H9 (cell line): Measurements from ENCODE around the gene TTC28. TPM values are rescaled to one million over a fixed set of nuclear protein-coding genes. Genes with fewer than 3 reads are reported as not detected.

Source experiments
- DNase-seq: peaks from one replicate; pipeline ENCODE4 v3.0.0-alpha.2; 2017
- H2AFZ ChIP-seq: one replicate; pipeline ENCODE4 v1.6.1; 2013; ENCODE audit warnings: mild to moderate bottlenecking, low read length, control low read depth, moderate library complexity
- H2AK5ac ChIP-seq: 2 replicates; pipeline ENCODE4 v1.6.1; 2013; ENCODE audit warnings: low read length, control low read depth, mixed read lengths; ENCODE audit not compliant: insufficient read length
- H2BK120ac ChIP-seq: one replicate; pipeline ENCODE4 v1.6.1; 2013; ENCODE audit warnings: low read depth, mild to moderate bottlenecking, low read length, control low read depth, inconsistent platforms; ENCODE audit not compliant: poor library complexity, severe bottlenecking
- H2BK12ac ChIP-seq: 2 replicates; pipeline ENCODE4 v1.6.1; 2013; ENCODE audit warnings: low read length, control low read depth, mixed read lengths, low read depth; ENCODE audit not compliant: insufficient read length
- H2BK15ac ChIP-seq: 2 replicates; pipeline ENCODE4 v1.6.1; 2013; ENCODE audit warnings: low read depth, low read length, control low read depth
- H2BK20ac ChIP-seq: one replicate; pipeline ENCODE4 v1.6.1; 2013; ENCODE audit warnings: low read depth, mild to moderate bottlenecking, low read length, control low read depth, inconsistent platforms; ENCODE audit not compliant: poor library complexity, severe bottlenecking
- H2BK5ac ChIP-seq: 2 replicates; pipeline ENCODE4 v1.6.1; 2013; ENCODE audit warnings: low read length, control low read depth, mixed read lengths; ENCODE audit not compliant: insufficient read length
- H3K14ac ChIP-seq: 2 replicates; pipeline ENCODE4 v1.6.1; 2013; ENCODE audit warnings: low read length, control low read depth; ENCODE audit not compliant: insufficient read depth
- H3K18ac ChIP-seq: 2 replicates; pipeline ENCODE4 v1.6.1; 2013; ENCODE audit warnings: low read depth, mild to moderate bottlenecking, mixed read lengths, low read length, control low read depth; ENCODE audit not compliant: insufficient read length
- H3K23ac ChIP-seq: 2 replicates; pipeline ENCODE4 v1.6.1; 2013; ENCODE audit warnings: low read length, control low read depth, mixed read lengths, low read depth; ENCODE audit not compliant: insufficient read length
- H3K23me2 ChIP-seq: 2 replicates; pipeline ENCODE4 v1.6.1; 2013; ENCODE audit warnings: low read depth, mild to moderate bottlenecking, mixed read lengths, low read length, control low read depth; ENCODE audit not compliant: insufficient read length, poor library complexity, severe bottlenecking
- H3K27ac ChIP-seq: 2 replicates; pipeline ENCODE4 v1.5.1; 2013; ENCODE audit warnings: low read length, control low read depth, mixed read lengths, low read depth; ENCODE audit not compliant: insufficient read length
- H3K27me3 ChIP-seq: 2 replicates; pipeline ENCODE4 v1.6.1; 2013; ENCODE audit warnings: low read length, control low read depth, inconsistent platforms; ENCODE audit not compliant: insufficient read depth
- H3K4ac ChIP-seq: 2 replicates; pipeline ENCODE4 v1.6.1; 2013; ENCODE audit warnings: low read depth, mild to moderate bottlenecking, control low read depth, inconsistent platforms, low read length, moderate library complexity
- H3K4me1 ChIP-seq: 2 replicates; pipeline ENCODE4 v1.6.1; 2013; ENCODE audit warnings: low read length, control low read depth, inconsistent platforms; ENCODE audit not compliant: insufficient read depth
- H3K4me2 ChIP-seq: 2 replicates; pipeline ENCODE4 v1.6.1; 2013; ENCODE audit warnings: low read length, control low read depth, mixed read lengths; ENCODE audit not compliant: insufficient read length, insufficient read depth
- H3K56ac ChIP-seq: 2 replicates; pipeline ENCODE4 v1.6.1; 2013; ENCODE audit warnings: low read depth, mild to moderate bottlenecking, mixed read lengths, low read length, control low read depth; ENCODE audit not compliant: insufficient read length
- H3K79me1 ChIP-seq: 2 replicates; pipeline ENCODE4 v1.6.1; 2013; ENCODE audit warnings: low read depth, mild to moderate bottlenecking, moderate library complexity, low read length, control low read depth, inconsistent platforms; ENCODE audit not compliant: insufficient read depth, poor library complexity, severe bottlenecking
- H3K79me2 ChIP-seq: 2 replicates; pipeline ENCODE4 v1.6.1; 2013; ENCODE audit warnings: low read length, control low read depth, inconsistent platforms; ENCODE audit not compliant: insufficient read depth
- H3K9ac ChIP-seq: 2 replicates; pipeline ENCODE4 v1.6.1; 2013; ENCODE audit warnings: low read length, control low read depth, mixed read lengths; ENCODE audit not compliant: insufficient read length; ENCODE audit errors: extremely low read depth
- H3K9me3 ChIP-seq: one replicate; pipeline ENCODE4 v1.6.1; 2013; ENCODE audit warnings: low read depth, low read length, inconsistent platforms; ENCODE audit not compliant: control insufficient read depth
- H3T11ph ChIP-seq: one replicate; pipeline ENCODE4 v1.6.1; 2013; ENCODE audit warnings: mild to moderate bottlenecking, low read length, control low read depth, inconsistent platforms
- H4K20me1 ChIP-seq: one replicate; pipeline ENCODE4 v1.6.1; 2013; ENCODE audit not compliant: control insufficient read depth, insufficient read length, insufficient read depth
- H4K5ac ChIP-seq: 2 replicates; pipeline ENCODE4 v1.6.1; 2013; ENCODE audit warnings: low read depth, mild to moderate bottlenecking, mixed read lengths, low read length, control low read depth; ENCODE audit not compliant: insufficient read length
- H4K8ac ChIP-seq: replicated peaks from 2 replicates; pipeline ENCODE4 v1.6.1; 2013; ENCODE audit warnings: low read length, control low read depth, mixed read lengths, low read depth; ENCODE audit not compliant: insufficient read length
- H4K91ac ChIP-seq: 2 replicates; pipeline ENCODE4 v1.6.1; 2013; ENCODE audit warnings: low read depth, mild to moderate bottlenecking, moderate library complexity, mixed read lengths, low read length, control low read depth; ENCODE audit not compliant: insufficient read length
- H3K27ac Mint-ChIP-seq, 3 experiments: 2 replicates in 2 of 3; 3 replicates in 1 of 3; pipeline ENCODE4 v1.8.0; 2020 to 2021; ENCODE audit warnings: mixed read lengths in 3 of 3, mild to moderate bottlenecking in 1 of 3, moderate library complexity in 1 of 3
- H3K27me3 Mint-ChIP-seq: 2 replicates; pipeline ENCODE4 v1.8.0; 2021; ENCODE audit warnings: low read depth, mild to moderate bottlenecking, moderate library complexity, mixed read lengths
- H3K36me3 Mint-ChIP-seq, 3 experiments: 2 replicates in 2 of 3; 3 replicates in 1 of 3; pipeline ENCODE4 v1.8.0; 2020 to 2021; ENCODE audit warnings: low read depth in 3 of 3, mixed read lengths in 3 of 3; ENCODE audit not compliant: insufficient read depth in 1 of 3
- H3K4me1 Mint-ChIP-seq, 2 experiments: 2 replicates each; pipeline ENCODE4 v1.8.0; 2020; ENCODE audit warnings: mixed read lengths in 2 of 2
- H3K4me3 Mint-ChIP-seq, 2 experiments: 2 replicates in 1 of 2; 3 replicates in 1 of 2; pipeline ENCODE4 v1.8.0; 2020 to 2021; ENCODE audit warnings: mild to moderate bottlenecking in 2 of 2, mixed read lengths in 2 of 2, moderate library complexity in 1 of 2
- H3K9me3 Mint-ChIP-seq, 2 experiments: 2 replicates in 1 of 2; 3 replicates in 1 of 2; pipeline ENCODE4 v1.8.0; 2020; ENCODE audit warnings: mild to moderate bottlenecking in 2 of 2, mixed read lengths in 2 of 2, moderate library complexity in 1 of 2
- total RNA-seq: library from RNA; stranded (reverse); gene quantifications from 2 replicates; pipeline ENCODE4 v1.2.1, GENCODE V29; 2021
- TF ChIP-seq, protein P1 (sequence below): fragments of 200-600 bp; sonication (generic); conservative IDR thresholded peaks from 3 replicates; pipeline ENCODE4 v1.8.0; 2021; ENCODE audit warnings: antibody characterized with exemption, mild to moderate bottlenecking

Gene TTC28
- total RNA-seq, 1 experiment from 2014 or later: 13.6 TPM

GRCh38 chr22:27941143-27941542, 738.5 kb downstream of the TTC28 start:
- Mint-ChIP-seq H3K4me3 (no peak overlapping the region), H3K27ac (no peak overlapping the region), H3K9me3 (no peaks in the 10 kb centered on the region), H3K4me1 (peaks cover 0 to 3% of the 10 kb centered on the region in 2 experiments; a peak in 2 of 4 replicates), H3K36me3 (peaks cover 0 to 16% (median 0%) of the 10 kb centered on the region in 3 experiments; a peak in 1 of 7 replicates), H3K27me3 (no peaks in the 10 kb centered on the region)
- TF ChIP-seq, protein P1, sequence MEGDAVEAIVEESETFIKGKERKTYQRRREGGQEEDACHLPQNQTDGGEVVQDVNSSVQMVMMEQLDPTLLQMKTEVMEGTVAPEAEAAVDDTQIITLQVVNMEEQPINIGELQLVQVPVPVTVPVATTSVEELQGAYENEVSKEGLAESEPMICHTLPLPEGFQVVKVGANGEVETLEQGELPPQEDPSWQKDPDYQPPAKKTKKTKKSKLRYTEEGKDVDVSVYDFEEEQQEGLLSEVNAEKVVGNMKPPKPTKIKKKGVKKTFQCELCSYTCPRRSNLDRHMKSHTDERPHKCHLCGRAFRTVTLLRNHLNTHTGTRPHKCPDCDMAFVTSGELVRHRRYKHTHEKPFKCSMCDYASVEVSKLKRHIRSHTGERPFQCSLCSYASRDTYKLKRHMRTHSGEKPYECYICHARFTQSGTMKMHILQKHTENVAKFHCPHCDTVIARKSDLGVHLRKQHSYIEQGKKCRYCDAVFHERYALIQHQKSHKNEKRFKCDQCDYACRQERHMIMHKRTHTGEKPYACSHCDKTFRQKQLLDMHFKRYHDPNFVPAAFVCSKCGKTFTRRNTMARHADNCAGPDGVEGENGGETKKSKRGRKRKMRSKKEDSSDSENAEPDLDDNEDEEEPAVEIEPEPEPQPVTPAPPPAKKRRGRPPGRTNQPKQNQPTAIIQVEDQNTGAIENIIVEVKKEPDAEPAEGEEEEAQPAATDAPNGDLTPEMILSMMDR: no peak
- Histone ChIP-seq H3K9me3 (no peaks in the 10 kb centered on the region), H2AK5ac (no peak overlapping the region), H3T11ph (no peak overlapping the region), H3K4me2 (no peak overlapping the region), H3K14ac (no peak overlapping the region), H3K79me2 (no peaks in the 10 kb centered on the region), H3K23ac (no peak overlapping the region), H3K56ac (no peak overlapping the region), H3K23me2 (no peaks in the 10 kb centered on the region), H3K18ac (no peak overlapping the region), H2BK120ac (no peak overlapping the region), H3K27ac (no peak overlapping the region), H2AFZ (no peak overlapping the region), H3K27me3 (no peaks in the 10 kb centered on the region), H4K5ac (no peak overlapping the region), H3K79me1 (no peaks in the 10 kb centered on the region), H3K9ac (no peak overlapping the region), H4K8ac (no peak overlapping the region), H2BK12ac (no peak overlapping the region), H3K4ac (no peak overlapping the region), H2BK15ac (no peak overlapping the region), H2BK5ac (no peak overlapping the region), H4K91ac (no peak overlapping the region), H3K4me1 (no peaks in the 10 kb centered on the region), H2BK20ac (no peak overlapping the region), H4K20me1 (no peaks in the 10 kb centered on the region)
- no peak for DNase-seq
